ENCODE results near the gene PKM.

- TF ChIP-seq CTCF (IDR thresholded peaks at IDR 0.05; ENCODE audit: low read depth, low read length, missing input control) (no peak), YY1 (IDR thresholded peaks at IDR 0.05) (no peak), ATF3 (IDR thresholded peaks at IDR 0.05) (no peak), REST (IDR thresholded peaks at IDR 0.05) (no peak), RXRA (IDR thresholded peaks at IDR 0.05) (no peak), JUND (IDR thresholded peaks at IDR 0.05) (no peak), FOXA2 (IDR thresholded peaks at IDR 0.05) (no peak), MAX (IDR thresholded peaks at IDR 0.05) (no peak), HNF4A (conservative IDR thresholded peaks at IDR 0.05) (no peak)
These were observed 24.4 kb downstream of the PKM start for GRCh38 chr15:72206677-72207000.
